Neuronal stem cell (in vitro differentiated cells): ENCODE data around the gene NEGR1. TPM values are rescaled to one million over a fixed set of nuclear protein-coding genes. Genes with fewer than 3 reads are reported as not detected.

ENCODE experiments used
- DNase-seq: peaks from one replicate; pipeline ENCODE4 v3.0.0-alpha.2; 2013; ENCODE audit warnings: low spot score
- H2AFZ ChIP-seq: one replicate; pipeline ENCODE4 v1.6.1; 2013; ENCODE audit warnings: mild to moderate bottlenecking, low read length, inconsistent platforms
- H2AK5ac ChIP-seq: 2 replicates; pipeline ENCODE4 v1.6.1; 2013; ENCODE audit warnings: low read depth, mild to moderate bottlenecking, inconsistent platforms, low read length, moderate library complexity, mixed read lengths
- H2BK120ac ChIP-seq: 2 replicates; pipeline ENCODE4 v1.6.1; 2013; ENCODE audit warnings: low read depth, mild to moderate bottlenecking, inconsistent platforms, low read length, moderate library complexity, mixed read lengths
- H2BK12ac ChIP-seq: one replicate; pipeline ENCODE4 v1.6.1; 2013; ENCODE audit warnings: low read length, inconsistent platforms
- H2BK15ac ChIP-seq: 2 replicates; pipeline ENCODE4 v1.6.1; 2013; ENCODE audit warnings: mild to moderate bottlenecking, low read length, inconsistent platforms, mixed read lengths
- H2BK5ac ChIP-seq: one replicate; pipeline ENCODE4 v1.6.1; 2013; ENCODE audit warnings: inconsistent platforms, mild to moderate bottlenecking, low read length, moderate library complexity
- H3K14ac ChIP-seq: one replicate; pipeline ENCODE4 v1.6.1; 2013; ENCODE audit warnings: low read length, inconsistent platforms
- H3K18ac ChIP-seq: 2 replicates; pipeline ENCODE4 v1.6.1; 2013; ENCODE audit warnings: low read length, inconsistent platforms
- H3K23ac ChIP-seq: 2 replicates; pipeline ENCODE4 v1.6.1; 2013; ENCODE audit warnings: low read depth, mild to moderate bottlenecking, mixed read lengths, low read length, inconsistent platforms; ENCODE audit not compliant: poor library complexity
- H3K27ac ChIP-seq: replicated peaks from 3 replicates; pipeline ENCODE4 v1.5.1; 2013; ENCODE audit warnings: low read length, inconsistent platforms
- H3K27me3 ChIP-seq, 3 experiments: 2 replicates each; pipeline ENCODE4 v1.6.1; 2013; ENCODE audit warnings: low read length in 3 of 3, mild to moderate bottlenecking in 2 of 3, inconsistent platforms in 1 of 3, low read depth in 1 of 3, mixed read lengths in 1 of 3, moderate library complexity in 1 of 3; ENCODE audit not compliant: control insufficient read depth in 3 of 3, insufficient read depth in 3 of 3
- H3K36me3 ChIP-seq, 2 donors: replicated peaks in 1 of 2; 2 replicates each; pipeline ENCODE4 v1.6.1; 2013; ENCODE audit warnings: low read length in 2 of 2; ENCODE audit not compliant: control insufficient read depth in 2 of 2, insufficient read depth in 2 of 2
- H3K4ac ChIP-seq: 2 replicates; pipeline ENCODE4 v1.6.1; 2013; ENCODE audit warnings: inconsistent platforms, mild to moderate bottlenecking, low read length, moderate library complexity
- H3K4me1 ChIP-seq, 2 donors: 1 replicate in 1 of 2; 2 replicates in 1 of 2; pipeline ENCODE4 v1.6.1; 2013; ENCODE audit warnings: low read length in 2 of 2, low read depth in 1 of 2; ENCODE audit not compliant: control insufficient read depth in 2 of 2, insufficient read depth in 1 of 2
- H3K4me2 ChIP-seq: one replicate; pipeline ENCODE4 v1.6.1; 2013; ENCODE audit warnings: mild to moderate bottlenecking, low read length, inconsistent platforms; ENCODE audit not compliant: insufficient read depth, poor library complexity, severe bottlenecking
- H3K4me3 ChIP-seq, 2 donors: 2 replicates each; pipeline ENCODE4 v1.5.1; 2013; ENCODE audit warnings: low read length in 2 of 2, mild to moderate bottlenecking in 2 of 2, inconsistent platforms in 1 of 2, moderate library complexity in 1 of 2
- H3K79me1 ChIP-seq: one replicate; pipeline ENCODE4 v1.6.1; 2013; ENCODE audit warnings: low read depth, mild to moderate bottlenecking, inconsistent platforms, low read length, moderate library complexity
- H3K9ac ChIP-seq: one replicate; pipeline ENCODE4 v1.6.1; 2013; ENCODE audit warnings: mild to moderate bottlenecking, low read depth, low read length, inconsistent platforms; ENCODE audit not compliant: poor library complexity
- H3K9me3 ChIP-seq, 2 donors: replicated peaks in 1 of 2; 2 replicates each; pipeline versions ENCODE3 to v1.6.1; 2013; ENCODE audit warnings: low read length in 2 of 2, mild to moderate bottlenecking in 2 of 2, inconsistent platforms in 1 of 2, low read depth in 1 of 2, mixed read lengths in 1 of 2, moderate library complexity in 1 of 2; ENCODE audit not compliant: control insufficient read depth in 2 of 2, insufficient read depth in 1 of 2
- H4K8ac ChIP-seq: one replicate; pipeline ENCODE4 v1.6.1; 2013; ENCODE audit warnings: low read depth, mild to moderate bottlenecking, inconsistent platforms, low read length, moderate library complexity
- H4K91ac ChIP-seq: one replicate; pipeline ENCODE4 v1.6.1; 2013; ENCODE audit warnings: low read length, low read depth, mild to moderate bottlenecking, inconsistent platforms; ENCODE audit not compliant: poor library complexity
- WGBS, 2 donors: extraction: QIAGEN DNeasy Blood & Tissue Kit; methylation state at CpG; one replicate each; pipeline ENCODE4 v1.1.7; 2013; ENCODE audit warnings: missing lambda C conversion rate in 2 of 2, mixed read lengths in 1 of 2; ENCODE audit not compliant: insufficient read length in 2 of 2, insufficient replicate concordance in 1 of 2; ENCODE audit errors: extremely low coverage in 2 of 2; 5-methylcytosine and 5-hydroxymethylcytosine counted together
- polyA plus RNA-seq, 2 experiments: library from polyadenylated mRNA; stranded (reverse); fragments of 200-250 nt; gene quantifications; one replicate each; pipeline ENCODE4 v1.2.3, GENCODE V29; 2013

Gene NEGR1
- polyA plus RNA-seq (2013, experiment 1 of 2): 1.8 TPM
- polyA plus RNA-seq (2013, experiment 2 of 2): 1.9 TPM

DNA sequence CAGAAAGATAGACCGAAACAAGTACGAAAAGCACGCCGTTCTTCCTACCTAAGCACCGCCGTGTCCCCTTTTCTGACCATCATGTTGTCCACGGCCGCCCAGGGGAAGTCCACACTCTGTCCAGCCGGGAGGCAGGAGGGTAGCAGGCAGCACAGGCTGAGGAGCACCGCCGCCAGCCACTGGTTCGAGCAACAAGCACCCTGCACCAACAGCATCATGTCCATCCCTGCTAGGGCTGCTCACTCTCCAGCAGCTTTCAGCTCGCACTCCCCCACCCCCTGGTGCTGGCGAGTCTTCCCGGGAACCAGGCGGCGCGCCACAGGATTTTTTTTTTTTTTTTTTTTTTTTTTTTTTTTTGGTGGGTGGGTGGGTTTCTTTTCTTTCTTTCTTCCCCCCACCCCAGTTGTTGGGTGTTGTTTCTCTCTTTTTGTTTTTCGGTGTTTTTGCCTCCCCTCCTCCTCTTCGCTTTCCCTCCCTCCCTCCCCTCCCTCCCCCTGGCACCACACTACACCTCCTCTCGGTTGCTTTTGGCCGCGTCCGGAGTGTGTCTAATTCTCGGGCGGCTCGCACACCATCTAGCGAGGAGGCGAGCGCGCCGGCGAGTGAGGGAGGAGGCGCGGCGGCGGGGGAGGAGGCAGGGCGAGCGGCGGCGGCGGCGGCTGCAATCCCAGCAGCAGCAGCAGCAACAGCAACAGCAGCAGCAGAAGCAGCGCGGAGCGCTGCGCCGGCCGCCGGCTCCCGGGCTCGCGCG is at the start of gene NEGR1:
Gene NEGR1, minus strand, starts transcription at position 269 of the 751 bp plus-strand sequence.
- Histone ChIP-seq H3K36me3 (no peaks in the 10 kb centered on the region), H2BK15ac (peak within 1 kb of the TSS; percentile 85), H3K4me2 (peak within 1 kb of the TSS; percentile 98), H2AK5ac (peak within 1 kb of the TSS; percentile 28), H3K9ac (peak within 1 kb of the TSS; percentile 96), H3K79me1 (no peaks in the 10 kb centered on the region), H3K4ac (peak within 1 kb of the TSS; percentile 89), H3K23ac (peak within 1 kb of the TSS; percentile 85), H2AFZ (peak within 1 kb of the TSS; percentile 95), H3K27me3 (peaks cover 0 to 1% (median 0%) of the 10 kb centered on the region in 3 experiments), H3K4me3 (peak within 1 kb of the TSS; percentile 84 to 94), H3K9me3 (no peaks in the 10 kb centered on the region), H3K18ac (peak within 1 kb of the TSS; percentile 98), H2BK5ac (peak within 1 kb of the TSS; percentile 95), H3K4me1 (peaks cover 0 to 2% of the 10 kb centered on the region in 2 donors), H3K14ac (peak within 1 kb of the TSS; percentile 82), H4K91ac (no peak within 1 kb of the TSS), H3K27ac (peak within 1 kb of the TSS; percentile 96), H2BK120ac (peak within 1 kb of the TSS; percentile 98), H2BK12ac (peak within 1 kb of the TSS; percentile 97), H4K8ac (peak within 1 kb of the TSS; percentile 99)
- no CpG with 5 or more reads among the region's 54 CpGs for WGBS, 2 donors
- DNase-seq: peak; percentile 86

DNA sequence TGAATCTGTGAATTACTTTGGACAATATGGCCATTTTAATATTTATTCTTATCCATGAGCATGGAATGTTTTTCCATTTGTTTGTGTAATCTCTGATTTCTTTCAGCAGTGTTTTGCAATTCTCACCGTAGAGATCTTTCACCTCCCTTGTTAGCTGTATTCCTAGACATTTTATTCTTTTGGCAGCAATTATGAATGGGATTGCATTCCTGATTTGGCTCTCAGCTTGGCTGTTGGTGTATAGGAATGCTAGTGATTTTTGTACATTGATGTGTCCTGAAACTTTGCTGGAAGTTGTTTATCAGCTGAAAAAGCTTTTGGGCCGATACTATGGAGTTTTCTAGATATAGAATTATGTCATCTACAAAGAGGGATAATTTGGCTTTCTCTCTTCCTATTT is 44.2 kb upstream of the NEGR1 start:
- Histone ChIP-seq H4K8ac (no peak overlapping the region), H2AK5ac (no peak overlapping the region), H3K4me3 (no peak overlapping the region), H3K4ac (no peak overlapping the region), H3K79me1 (no peaks in the 10 kb centered on the region), H4K91ac (no peak overlapping the region), H3K14ac (no peak overlapping the region), H3K23ac (no peak overlapping the region), H3K9ac (no peak overlapping the region), H3K27ac (no peak overlapping the region), H3K27me3 (no peaks in the 10 kb centered on the region), H2AFZ (no peak overlapping the region), H3K36me3 (no peaks in the 10 kb centered on the region), H2BK120ac (no peak overlapping the region), H3K4me1 (no peaks in the 10 kb centered on the region), H3K4me2 (no peak overlapping the region), H2BK15ac (no peak overlapping the region), H2BK12ac (no peak overlapping the region), H2BK5ac (no peak overlapping the region), H3K18ac (no peak overlapping the region), H3K9me3 (no peaks in the 10 kb centered on the region)
- no peak for DNase-seq
- WGBS, 2 donors: no CpG with 5 or more reads among the region's 2 CpGs

DNA sequence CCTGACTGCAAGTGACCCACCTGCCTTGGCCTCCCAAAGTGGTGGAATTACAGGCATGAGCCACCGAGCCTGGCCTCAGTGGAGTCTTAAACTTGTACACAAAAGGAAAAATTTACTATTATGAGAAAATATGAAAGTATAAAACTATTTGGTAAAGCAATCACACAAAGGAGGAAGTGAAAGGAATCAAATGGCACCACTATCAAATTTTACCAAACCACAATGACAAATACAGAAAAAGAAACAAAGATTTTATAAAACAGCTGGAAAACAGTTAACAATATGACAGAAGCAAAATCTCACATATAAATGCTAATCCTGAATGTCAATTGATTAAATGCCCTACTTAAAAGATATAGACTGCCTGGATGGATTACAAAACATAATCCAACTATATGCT is 42.1 kb upstream of the NEGR1 start:
- no peak overlapping the region for H2AFZ ChIP-seq
- no peak overlapping the region for H2BK5ac ChIP-seq
- H3K18ac ChIP-seq: no peak overlapping the region
- H2BK15ac ChIP-seq: no peak overlapping the region
- no peak overlapping the region for H3K27ac ChIP-seq
- H3K36me3 ChIP-seq: no peaks in the 10 kb centered on the region
- H3K27me3 ChIP-seq: no peaks in the 10 kb centered on the region
- no peaks in the 10 kb centered on the region for H3K79me1 ChIP-seq
- DNase-seq: no peak
- H3K14ac ChIP-seq: no peak overlapping the region
- no peak overlapping the region for H2BK12ac ChIP-seq
- WGBS, 2 donors: no CpG with 5 or more reads among the region's 1 CpG
- H2AK5ac ChIP-seq: no peak overlapping the region
- H3K4me1 ChIP-seq: no peaks in the 10 kb centered on the region
- H3K4me2 ChIP-seq: no peak overlapping the region
- H4K91ac ChIP-seq: no peak overlapping the region
- H4K8ac ChIP-seq: no peak overlapping the region
- no peak overlapping the region for H3K4me3 ChIP-seq
- H3K9ac ChIP-seq: no peak overlapping the region
- H3K23ac ChIP-seq: no peak overlapping the region
- H3K4ac ChIP-seq: no peak overlapping the region
- no peak overlapping the region for H2BK120ac ChIP-seq
- no peaks in the 10 kb centered on the region for H3K9me3 ChIP-seq

- no peak overlapping the region for H2BK5ac ChIP-seq
- H3K27ac ChIP-seq: no peak overlapping the region
- H3K4me1 ChIP-seq: no peaks in the 10 kb centered on the region
- H3K4ac ChIP-seq: no peak overlapping the region
- H2BK15ac ChIP-seq: no peak overlapping the region
- H3K14ac ChIP-seq: no peak overlapping the region
- H4K8ac ChIP-seq: no peak overlapping the region
- H3K36me3 ChIP-seq: no peaks in the 10 kb centered on the region
- H3K23ac ChIP-seq: no peak overlapping the region
- H3K18ac ChIP-seq: no peak overlapping the region
- no peak overlapping the region for H3K4me3 ChIP-seq
- H2AK5ac ChIP-seq: no peak overlapping the region
- no peak overlapping the region for H2AFZ ChIP-seq
- no peak for DNase-seq
- no peak overlapping the region for H3K9ac ChIP-seq
- no peak overlapping the region for H2BK12ac ChIP-seq
- H3K27me3 ChIP-seq: no peaks in the 10 kb centered on the region
- WGBS, 2 donors: no CpG with 5 or more reads among the region's 3 CpGs
- no peak overlapping the region for H2BK120ac ChIP-seq
- H3K79me1 ChIP-seq: no peaks in the 10 kb centered on the region
- no peak overlapping the region for H4K91ac ChIP-seq
- no peaks in the 10 kb centered on the region for H3K9me3 ChIP-seq
- H3K4me2 ChIP-seq: no peak overlapping the region
These were observed 40.6 kb upstream of the NEGR1 start for GRCh38 chr1:72322910-72323309.
